GM19035 (cell line): Measurements from ENCODE around the gene MICAL3.

Experiments used
- ATAC-seq: cut with Tn5 transposase; IDR thresholded peaks from one replicate; pipeline ENCODE4 v1.9.1; 2021; ENCODE audit not compliant: unreplicated experiment

Gene MICAL3

DNA sequence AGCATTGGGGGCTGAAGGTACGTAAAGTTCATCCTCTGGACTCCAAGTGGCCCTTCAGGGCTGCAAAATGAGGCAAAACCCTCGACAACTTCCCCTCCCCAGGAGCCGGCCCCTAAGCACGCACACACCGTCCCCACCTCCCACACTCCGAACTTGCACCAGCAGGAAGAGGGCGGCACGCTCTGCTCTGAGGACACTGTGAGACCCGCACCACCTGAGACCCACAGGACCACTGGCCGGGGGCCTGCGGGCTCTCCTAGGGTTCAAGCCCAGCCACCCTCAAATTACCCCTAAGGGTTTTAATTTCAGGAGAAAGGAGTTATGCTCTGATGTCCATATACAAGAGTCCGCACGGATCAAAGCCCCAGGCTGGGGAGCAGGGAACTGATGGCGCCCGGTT is 200.4 kb downstream of the MICAL3 start:
- ATAC-seq = no peak

DNA sequence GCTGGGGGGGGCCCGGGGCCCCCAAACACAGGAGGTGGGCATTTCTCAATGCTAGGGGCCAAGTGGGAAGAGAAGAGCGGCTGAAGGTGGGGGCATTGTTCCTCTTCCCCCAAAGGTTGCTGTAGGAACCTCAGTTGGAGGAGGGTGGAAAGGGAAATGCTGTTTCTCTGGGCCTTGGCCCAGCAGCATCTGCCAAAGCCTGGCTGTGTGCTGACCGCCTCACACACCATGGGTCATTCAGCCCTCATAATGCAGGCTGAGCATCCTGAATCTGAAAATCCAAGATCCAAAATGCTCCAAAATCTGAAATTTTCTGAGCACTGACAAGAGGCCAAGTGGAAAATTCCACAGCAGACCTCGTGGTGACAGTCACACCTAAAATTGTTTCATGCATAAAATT is 201.1 kb downstream of the MICAL3 start:
- no peak for ATAC-seq

- ATAC-seq = no peak
Measured at GRCh38 chr22:17822087-17822486, 202.3 kb downstream of the MICAL3 start.

GRCh38 chr22:17820879-17821439 is 203.4 kb downstream of the MICAL3 start:
- no peak for ATAC-seq

GRCh38 chr22:17818649-17819048 is 205.7 kb downstream of the MICAL3 start:
- no peak for ATAC-seq

GRCh38 chr22:17818180-17818579 is 206.2 kb downstream of the MICAL3 start:
- ATAC-seq = no peak

DNA sequence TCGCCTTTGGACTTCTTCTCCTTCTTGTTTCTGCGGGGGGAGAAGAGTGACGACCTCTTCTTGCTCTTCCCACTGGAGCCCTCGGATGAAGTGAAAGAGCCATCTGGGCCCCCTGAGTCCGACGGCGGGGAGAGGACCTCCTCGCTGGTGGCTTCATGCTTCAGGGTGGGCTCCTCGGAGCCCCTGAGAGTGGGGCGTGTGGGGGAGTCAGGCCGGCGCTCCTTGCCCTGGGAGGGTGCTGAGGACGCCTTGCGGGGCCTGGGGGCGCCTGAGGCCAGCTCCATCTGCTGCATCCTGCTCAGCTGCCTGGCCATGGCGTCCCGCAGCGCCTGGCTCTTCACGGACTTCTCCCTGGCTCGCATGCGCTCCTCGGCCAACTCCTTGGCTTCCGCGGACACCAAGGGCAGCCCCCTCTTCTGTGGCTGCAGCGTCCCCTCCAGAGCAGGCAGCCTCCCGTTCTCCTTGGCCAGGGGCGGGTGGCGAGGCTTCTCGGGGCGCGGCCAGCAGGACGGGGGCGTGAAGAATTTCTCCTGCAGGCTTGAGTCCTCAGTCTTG is 206.8 kb downstream of the MICAL3 start:
- ATAC-seq = no peak

GRCh38 chr22:17817079-17817478 is 207.3 kb downstream of the MICAL3 start:
- no peak for ATAC-seq

- ATAC-seq = no peak
Measured at GRCh38 chr22:17816649-17817048, 207.7 kb downstream of the MICAL3 start.

DNA sequence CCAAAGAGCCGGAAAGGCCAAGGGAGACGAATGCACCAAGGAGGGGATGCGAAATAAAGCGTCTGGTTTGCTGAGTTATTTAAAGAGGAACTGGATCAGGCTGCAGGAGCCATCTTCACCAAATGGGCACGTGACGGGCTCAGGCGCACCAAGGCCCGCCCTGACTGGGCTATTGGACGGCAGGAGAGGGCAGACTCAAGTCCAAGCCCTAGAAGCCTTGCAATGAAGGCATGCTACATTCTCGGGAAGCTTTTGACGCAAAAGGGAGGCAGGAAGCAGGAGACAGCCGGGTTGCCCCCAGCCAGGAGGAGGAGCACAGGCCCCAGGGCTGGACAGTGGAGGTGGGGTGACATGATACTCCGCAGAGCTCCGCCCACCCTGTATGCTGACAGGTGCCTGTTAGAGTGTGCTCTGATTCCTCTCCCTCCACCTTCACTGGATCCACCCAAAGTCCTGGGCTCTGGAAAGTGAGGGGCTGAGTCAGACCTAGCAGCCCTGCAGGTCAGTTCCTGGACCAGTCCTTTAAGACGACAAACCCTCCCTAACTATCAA is 208.6 kb downstream of the MICAL3 start:
- ATAC-seq = no peak

DNA sequence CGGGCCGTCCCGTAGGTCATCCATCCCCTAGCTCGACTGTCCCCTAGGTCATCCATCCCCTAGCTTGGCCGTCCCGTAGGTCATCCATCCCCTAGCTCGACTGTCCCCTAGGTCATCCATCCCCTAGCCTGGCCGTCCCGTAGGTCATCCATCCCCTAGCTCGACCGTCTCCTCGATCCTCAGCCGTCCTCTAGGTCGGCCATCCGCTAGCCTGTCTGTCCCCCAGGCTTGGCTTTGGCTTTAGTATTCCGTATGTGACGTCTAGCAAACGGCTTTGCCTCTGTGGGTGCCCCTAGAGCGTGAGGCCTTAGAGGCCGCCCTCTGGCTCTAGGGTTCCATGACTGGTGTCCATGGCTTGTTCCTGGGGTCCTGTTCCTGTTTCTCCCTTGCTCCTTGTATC is 209.5 kb downstream of the MICAL3 start:
- no peak for ATAC-seq

GRCh38 chr22:17814084-17814483 is 210.3 kb downstream of the MICAL3 start:
- ATAC-seq = no peak

- ATAC-seq = no peak
Measured at GRCh38 chr22:17811119-17811518, 213.2 kb downstream of the MICAL3 start.

GRCh38 chr22:17810570-17811116 is 213.7 kb downstream of the MICAL3 start:
- no peak for ATAC-seq

- ATAC-seq = no peak
Measured at GRCh38 chr22:17808693-17809403, 215.5 kb downstream of the MICAL3 start.

DNA sequence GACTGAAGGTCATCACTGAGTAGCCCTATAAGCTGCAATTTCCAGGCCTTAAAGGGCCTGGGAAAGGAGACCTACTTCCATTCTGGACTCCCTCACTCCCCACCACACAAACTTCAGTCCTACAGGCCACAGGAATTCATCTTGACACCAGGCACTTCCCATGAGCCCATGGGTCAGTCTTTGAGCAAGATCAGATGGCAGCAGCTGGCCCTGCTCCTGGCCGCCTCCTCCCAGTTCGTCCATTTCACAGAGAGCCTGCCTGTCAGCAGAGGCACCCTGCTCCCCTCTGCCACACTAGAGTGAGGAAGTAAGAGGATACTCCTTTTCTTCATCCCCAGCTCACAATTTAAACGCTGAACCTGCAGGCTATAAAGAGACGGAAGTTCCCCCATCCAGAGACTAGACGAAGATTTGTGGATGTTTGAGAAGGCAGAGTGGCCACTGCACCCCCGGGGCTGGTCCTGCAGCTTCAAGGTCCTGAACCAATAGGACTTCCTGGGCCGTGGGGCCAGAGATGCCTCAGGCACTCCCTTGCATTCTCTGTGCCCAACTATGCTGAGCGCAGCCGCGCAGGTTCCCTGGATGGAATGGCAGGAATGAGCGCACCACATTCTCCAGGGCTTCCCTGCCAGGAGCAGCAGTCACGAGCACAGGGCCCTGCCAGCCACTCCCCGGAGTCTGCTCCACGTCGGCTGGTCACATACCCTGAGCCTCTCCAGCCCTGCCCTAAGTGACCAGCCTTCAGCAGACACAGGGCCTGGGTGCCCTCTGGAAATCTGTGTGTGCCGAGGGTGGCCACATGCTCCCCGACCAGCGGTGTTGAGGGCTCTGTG is 216.6 kb downstream of the MICAL3 start:
- ATAC-seq = no peak

DNA sequence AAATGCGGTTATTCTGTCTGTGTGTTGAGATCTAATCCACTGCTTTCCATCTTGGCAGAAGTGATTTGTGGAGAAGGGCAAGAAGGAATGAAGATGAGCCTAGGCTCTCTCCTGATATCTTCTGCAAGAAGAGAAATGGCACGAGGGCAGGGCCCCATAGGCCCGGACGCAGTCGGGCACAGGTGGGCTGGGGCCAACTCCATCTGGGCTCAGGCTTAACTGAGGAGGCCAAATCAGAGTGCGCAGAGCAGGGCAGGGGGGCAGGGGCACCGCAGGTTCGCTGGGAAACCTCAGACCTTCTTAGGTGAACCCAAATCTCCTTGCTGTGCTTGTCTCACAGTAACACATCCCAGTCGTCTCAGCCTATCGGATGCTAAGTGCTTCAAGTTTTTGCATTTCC is 217.3 kb downstream of the MICAL3 start:
- ATAC-seq = no peak

GRCh38 chr22:17806437-17806836 is 217.9 kb downstream of the MICAL3 start:
- ATAC-seq = no peak

DNA sequence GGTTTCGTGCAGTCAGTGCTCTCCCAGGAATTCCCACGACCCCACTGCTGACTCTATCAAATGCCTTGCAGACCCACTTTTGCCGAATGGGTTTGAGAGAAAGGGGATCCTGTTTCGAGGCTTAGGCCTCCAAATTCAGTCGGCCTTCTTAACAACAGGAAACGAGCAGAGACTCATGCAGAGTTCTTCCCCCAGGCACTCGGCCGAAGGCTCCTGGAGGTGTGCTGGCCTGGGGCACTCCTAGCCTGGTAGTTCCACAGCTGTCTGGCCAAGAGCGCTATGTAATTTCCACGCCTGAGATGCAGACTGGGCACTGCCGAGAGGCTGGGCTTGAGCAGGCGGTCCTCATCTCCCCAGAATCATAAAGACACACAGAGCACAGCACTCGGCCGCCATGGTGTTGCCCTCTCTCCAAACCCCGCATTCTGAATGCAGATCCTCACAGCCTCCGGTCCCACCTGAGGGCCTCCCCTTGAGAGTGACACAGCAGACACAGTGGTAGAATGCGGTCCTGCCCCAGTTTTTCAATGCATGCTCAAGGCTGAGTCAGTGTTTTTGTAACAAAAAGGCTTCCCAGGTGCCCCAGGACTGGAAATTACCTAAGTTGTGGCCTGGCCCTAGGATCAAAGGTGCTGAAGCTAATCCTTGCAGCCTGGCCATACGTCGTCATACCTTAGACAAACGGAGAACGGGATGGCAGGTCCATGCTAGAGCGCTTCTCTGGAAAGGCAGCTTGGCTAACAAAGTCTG is 219.9 kb downstream of the MICAL3 start:
- no peak for ATAC-seq

DNA sequence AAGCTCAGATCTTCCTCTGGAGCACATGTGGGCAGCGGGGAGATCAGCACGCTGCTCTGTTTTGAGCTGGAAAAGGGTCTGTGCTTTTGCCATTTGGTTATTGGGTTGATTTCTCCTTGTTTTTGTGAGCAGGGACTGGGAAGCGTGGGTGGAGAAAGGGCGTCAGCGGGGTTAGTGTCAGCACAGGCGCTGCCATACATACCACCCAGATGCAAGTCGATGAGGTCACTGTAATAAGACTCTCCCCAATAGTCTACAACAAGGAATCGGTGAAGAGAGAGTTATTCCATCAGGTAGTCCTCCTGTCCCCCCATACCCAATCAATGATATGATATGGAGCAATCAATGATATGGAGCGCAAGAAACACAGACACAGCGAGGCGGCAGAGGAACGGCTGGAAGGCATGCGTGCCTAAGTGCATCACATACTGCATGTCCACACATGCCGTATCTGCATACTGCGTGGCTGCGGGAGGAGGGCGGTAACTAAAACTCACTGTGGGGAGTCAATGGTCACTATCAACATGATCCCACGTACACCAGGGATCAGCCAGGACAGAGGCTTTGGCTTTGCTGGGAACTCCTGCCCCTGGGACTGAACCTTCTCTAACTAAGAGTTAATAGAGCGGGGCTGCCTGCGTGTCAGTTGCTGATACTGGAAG is 220.6 kb downstream of the MICAL3 start:
- ATAC-seq = no peak
